ENCODE measurements around the gene SERPINE1. TPM values are rescaled to one million over a fixed set of nuclear protein-coding genes. Genes with fewer than 3 reads are reported as not detected.

SERPINE1 gene
- total RNA-seq, 4 donors from 2014 or later, result 4.8 to 9.4 (median 8.9) TPM

DNA sequence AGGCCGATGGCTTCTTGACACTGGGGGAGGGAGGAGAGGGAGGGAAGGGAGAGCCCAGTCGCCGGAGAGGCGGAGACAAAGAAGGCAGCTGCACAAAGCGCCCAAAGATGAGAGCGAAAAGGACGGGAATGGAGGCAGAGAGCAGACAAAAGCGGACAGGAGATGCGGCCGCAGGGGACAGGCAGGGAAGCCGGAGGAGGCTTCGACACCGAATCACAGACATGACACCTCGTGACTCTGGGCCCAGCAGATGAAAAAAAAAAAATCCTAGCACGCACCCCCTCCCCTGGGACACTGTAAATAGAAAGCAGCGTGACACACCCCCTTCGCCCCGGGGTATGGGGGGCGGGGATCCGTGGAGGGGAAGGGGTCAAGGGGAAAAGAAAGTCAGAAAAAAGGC is 52.2 kb downstream of the SERPINE1 start:
- no peak overlapping the region for H3K4me3 ChIP-seq (ENCODE audit: low read depth, poor library complexity, severe bottlenecking)
- TF ChIP-seq POLR2A (IDR thresholded peaks at IDR 0.05), result no peak
- TF ChIP-seq, protein P1, sequence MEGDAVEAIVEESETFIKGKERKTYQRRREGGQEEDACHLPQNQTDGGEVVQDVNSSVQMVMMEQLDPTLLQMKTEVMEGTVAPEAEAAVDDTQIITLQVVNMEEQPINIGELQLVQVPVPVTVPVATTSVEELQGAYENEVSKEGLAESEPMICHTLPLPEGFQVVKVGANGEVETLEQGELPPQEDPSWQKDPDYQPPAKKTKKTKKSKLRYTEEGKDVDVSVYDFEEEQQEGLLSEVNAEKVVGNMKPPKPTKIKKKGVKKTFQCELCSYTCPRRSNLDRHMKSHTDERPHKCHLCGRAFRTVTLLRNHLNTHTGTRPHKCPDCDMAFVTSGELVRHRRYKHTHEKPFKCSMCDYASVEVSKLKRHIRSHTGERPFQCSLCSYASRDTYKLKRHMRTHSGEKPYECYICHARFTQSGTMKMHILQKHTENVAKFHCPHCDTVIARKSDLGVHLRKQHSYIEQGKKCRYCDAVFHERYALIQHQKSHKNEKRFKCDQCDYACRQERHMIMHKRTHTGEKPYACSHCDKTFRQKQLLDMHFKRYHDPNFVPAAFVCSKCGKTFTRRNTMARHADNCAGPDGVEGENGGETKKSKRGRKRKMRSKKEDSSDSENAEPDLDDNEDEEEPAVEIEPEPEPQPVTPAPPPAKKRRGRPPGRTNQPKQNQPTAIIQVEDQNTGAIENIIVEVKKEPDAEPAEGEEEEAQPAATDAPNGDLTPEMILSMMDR (IDR thresholded peaks at IDR 0.05), result no peak
- WGBS, 2 donors, result 0 to 5% methylated on average over 19 to 20 of the region's 20 CpGs
- intact Hi-C loops (cut with DNase I; ENCODE audit: low total_unique reads), result no loop called here
- no peak for DNase-seq (ENCODE audit: low spot score in 2 of 2)

DNA sequence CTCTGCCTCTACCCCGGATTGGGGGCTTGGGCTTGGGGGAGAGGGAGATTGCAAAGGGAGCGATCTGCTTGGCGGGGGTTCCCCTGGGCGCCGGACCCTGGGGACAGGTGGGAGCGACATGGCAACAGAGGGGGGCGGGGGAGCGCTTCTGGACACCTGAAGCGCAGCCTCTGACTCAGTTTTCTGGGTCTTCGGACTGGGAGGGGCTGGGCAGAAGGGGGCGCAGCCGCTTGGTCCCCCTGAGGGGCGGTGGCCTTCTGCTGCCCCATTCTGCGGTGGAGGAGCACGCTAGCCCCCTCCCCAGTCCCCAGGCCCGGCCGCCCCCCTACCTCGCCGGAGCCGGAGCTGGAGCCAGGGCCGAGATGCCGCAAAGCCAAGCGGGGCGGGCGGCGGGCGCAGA is 52.8 kb downstream of the SERPINE1 start:
- no peak for DNase-seq (ENCODE audit: low spot score in 2 of 2)
- intact Hi-C loops (cut with DNase I; ENCODE audit: low total_unique reads), result no loop called here
- TF ChIP-seq, protein P1 (IDR thresholded peaks at IDR 0.05), result no peak
- TF ChIP-seq POLR2A (IDR thresholded peaks at IDR 0.05), result no peak
- no peak overlapping the region for H3K4me3 ChIP-seq (ENCODE audit: low read depth, poor library complexity, severe bottlenecking)
- 2 to 6% methylated on average over 13 to 27 of the region's 27 CpGs for WGBS, 2 donors

DNA sequence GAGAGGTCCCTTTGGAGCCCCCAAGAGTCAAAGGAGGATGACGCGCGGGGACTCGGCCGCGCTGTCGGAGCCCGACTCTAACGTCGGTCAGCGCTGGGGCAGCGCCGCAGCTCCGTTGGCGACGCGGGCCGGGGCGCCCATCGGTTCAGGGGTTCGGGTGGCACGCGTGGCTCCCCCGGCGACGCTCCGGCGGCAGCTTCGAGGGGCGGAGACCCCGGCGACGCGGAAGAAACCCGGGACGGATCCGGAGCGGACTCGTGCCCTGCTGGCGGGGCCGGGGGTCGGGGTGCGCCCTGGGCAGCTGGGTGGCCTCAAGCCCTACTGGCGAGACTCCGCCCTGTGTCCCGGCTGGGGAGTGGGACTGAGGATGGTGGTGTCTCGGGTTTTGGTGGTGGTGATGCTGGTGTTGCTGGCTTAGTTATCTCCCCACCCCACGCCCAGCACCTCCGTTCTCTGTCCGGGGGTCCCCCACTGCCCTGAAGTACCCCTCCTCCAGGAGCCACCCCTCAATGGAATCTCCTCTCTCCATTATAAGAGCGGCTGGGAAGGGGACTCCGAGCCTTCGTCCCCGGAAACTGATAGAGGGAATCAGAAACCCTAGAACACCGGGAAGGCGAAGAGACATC is 53.3 kb downstream of the SERPINE1 start, which contains the start of gene NAT16:
NAT16 (minus strand) TSS at position 164 of the 626 bp plus-strand sequence. CDS start 5,486 bp downstream, outside the sequence.
- no peak for DNase-seq (ENCODE audit: low spot score in 2 of 2)
- TF ChIP-seq POLR2A (IDR thresholded peaks at IDR 0.05), result no peak
- TF ChIP-seq, protein P1 (IDR thresholded peaks at IDR 0.05), result no peak
- intact Hi-C loops (cut with DNase I; ENCODE audit: low total_unique reads), result no loop called here
- 9 to 10% methylated on average over 22 to 32 of the region's 56 CpGs for WGBS, 2 donors
- no peak within 1 kb of the TSS for H3K4me3 ChIP-seq (ENCODE audit: low read depth, poor library complexity, severe bottlenecking)

DNA sequence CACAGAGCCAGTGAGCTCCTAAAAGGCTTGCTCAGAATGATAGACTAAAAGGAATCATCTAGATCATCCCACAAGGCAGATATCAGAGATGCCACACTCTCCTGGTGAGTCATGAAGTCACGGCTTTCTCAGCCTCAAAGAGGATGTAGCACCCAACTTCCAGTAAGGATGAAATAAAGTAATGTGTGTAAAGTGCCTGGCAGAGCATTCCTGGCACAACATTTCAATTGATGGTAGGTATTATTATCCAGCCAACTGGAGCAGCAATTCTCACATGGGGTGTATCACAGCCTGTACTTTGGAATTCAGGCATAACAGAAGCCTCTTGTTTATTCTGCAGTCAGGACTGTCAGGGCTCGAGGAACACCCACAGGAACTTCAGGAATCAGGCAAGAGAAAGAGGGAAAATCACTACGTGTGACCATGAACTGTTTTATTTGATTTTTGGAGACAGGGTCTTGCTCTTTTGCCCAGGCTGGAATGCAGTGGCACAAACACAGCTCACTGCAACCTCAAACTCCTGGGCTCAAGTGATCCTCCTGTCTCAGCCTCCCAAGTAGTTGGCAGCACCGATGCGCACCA is 58.4 kb downstream of the SERPINE1 start:
- 50 to 51% methylated on average over 5 of the region's 5 CpGs for WGBS, 2 donors
- no peak overlapping the region for H3K4me3 ChIP-seq (ENCODE audit: low read depth, poor library complexity, severe bottlenecking)
- no peak for DNase-seq (ENCODE audit: low spot score in 2 of 2)
- TF ChIP-seq, protein P1 (IDR thresholded peaks at IDR 0.05), result no peak
- TF ChIP-seq POLR2A (IDR thresholded peaks at IDR 0.05), result no peak
- intact Hi-C loops (cut with DNase I; ENCODE audit: low total_unique reads), result loop anchor here (5.0 kb wide), 1 partner anchor 742 kb away; no protein-coding TSS in a partner anchor

DNA sequence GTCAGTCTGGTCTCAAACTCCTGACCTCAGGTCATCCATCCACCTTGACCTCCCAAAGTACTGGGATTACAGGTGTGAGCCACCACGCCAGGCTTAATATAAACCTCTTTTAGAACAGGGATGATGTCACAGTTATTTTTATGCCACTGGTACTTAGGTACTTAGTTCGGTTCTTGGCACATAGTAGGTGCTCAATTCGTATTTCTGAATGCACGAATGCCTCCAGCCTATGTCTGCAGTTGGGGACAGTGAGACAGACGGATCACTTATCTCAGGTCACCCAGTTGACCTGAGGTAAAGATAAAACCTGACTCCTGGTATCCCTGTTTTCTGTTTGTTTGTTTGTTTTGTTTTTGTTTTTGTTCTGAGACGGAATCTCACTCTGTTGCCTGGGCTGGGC is 59.3 kb downstream of the SERPINE1 start:
- 69 to 74% methylated on average over 6 of the region's 6 CpGs for WGBS, 2 donors
- intact Hi-C loops (cut with DNase I; ENCODE audit: low total_unique reads), result loop anchor here (5.0 kb wide), 1 partner anchor 741 kb away; no protein-coding TSS in a partner anchor
- DNase-seq (ENCODE audit: low spot score in 2 of 2), result no peak
- TF ChIP-seq POLR2A (IDR thresholded peaks at IDR 0.05), result no peak
- TF ChIP-seq, protein P1 (IDR thresholded peaks at IDR 0.05), result no peak
- H3K4me3 ChIP-seq (ENCODE audit: low read depth, poor library complexity, severe bottlenecking), result no peak overlapping the region

Measured in lower leg skin (tissue), 4 donors.